ENCODE data around the gene OR2T8. TPM values are rescaled to one million over a fixed set of nuclear protein-coding genes. Genes with fewer than 3 reads are reported as not detected.
A peak's percentile ranks its signal among the peaks of the same experiment; 100 is the strongest.
"Not testable (repeated sequence)": the region's sequence is repeated elsewhere in the genome, so short reads cannot be mapped to it uniquely, and the experiment has no call there.

Gene OR2T8
- total RNA-seq, 1 experiment from 2014 or later, result not detected

DNA sequence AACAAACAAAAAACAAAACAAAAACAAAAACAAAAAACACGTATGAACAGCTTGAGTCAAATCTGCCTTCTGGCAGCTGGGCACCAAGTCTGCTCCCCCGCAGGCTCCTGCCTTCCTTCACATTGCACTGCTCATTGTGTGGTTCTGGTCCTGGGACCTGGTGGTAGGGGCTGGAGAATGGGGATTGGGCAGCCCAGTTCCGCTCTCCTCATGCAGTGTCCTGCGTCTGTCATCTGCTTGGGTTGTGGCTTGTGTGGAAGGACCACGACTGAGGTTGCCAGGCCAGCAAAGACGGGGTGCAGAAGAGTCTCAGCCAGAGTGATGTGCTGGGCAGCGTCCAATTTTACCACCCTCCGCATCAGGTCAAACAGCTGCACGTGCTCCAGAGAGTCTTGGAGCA lies 15.7 kb downstream of the OR2T8 start:
- CTCF ChIA-PET, result no interaction called here
- Histone ChIP-seq H3K9me3 (ENCODE audit: insufficient read depth, low read depth) (no peaks in the 10 kb centered on the region), H3K4me1 (replicated peaks; ENCODE audit: insufficient read depth) (no peaks in the 10 kb centered on the region), H4K20me1 (ENCODE audit: insufficient read depth) (no peaks in the 10 kb centered on the region), H3K27ac (no peak overlapping the region), H3K4me2 (no peak overlapping the region), H3K79me2 (ENCODE audit: low read depth) (no peaks in the 10 kb centered on the region), H3K27me3 (ENCODE audit: insufficient read depth, low read depth) (no peaks in the 10 kb centered on the region), H3K36me3 (ENCODE audit: low read depth) (no peaks in the 10 kb centered on the region), H3K4me3 (no peak overlapping the region), H3K9me2 (ENCODE audit: insufficient read depth) (no peaks in the 10 kb centered on the region), H2AFZ (no peak overlapping the region), H3F3A (ENCODE audit: insufficient read depth, low read depth) (no peaks in the 10 kb centered on the region)
- BruUV-seq (replicated peaks), result no TSS peak
- DNase-seq, result no peak
- TF ChIP-seq, protein P1, sequence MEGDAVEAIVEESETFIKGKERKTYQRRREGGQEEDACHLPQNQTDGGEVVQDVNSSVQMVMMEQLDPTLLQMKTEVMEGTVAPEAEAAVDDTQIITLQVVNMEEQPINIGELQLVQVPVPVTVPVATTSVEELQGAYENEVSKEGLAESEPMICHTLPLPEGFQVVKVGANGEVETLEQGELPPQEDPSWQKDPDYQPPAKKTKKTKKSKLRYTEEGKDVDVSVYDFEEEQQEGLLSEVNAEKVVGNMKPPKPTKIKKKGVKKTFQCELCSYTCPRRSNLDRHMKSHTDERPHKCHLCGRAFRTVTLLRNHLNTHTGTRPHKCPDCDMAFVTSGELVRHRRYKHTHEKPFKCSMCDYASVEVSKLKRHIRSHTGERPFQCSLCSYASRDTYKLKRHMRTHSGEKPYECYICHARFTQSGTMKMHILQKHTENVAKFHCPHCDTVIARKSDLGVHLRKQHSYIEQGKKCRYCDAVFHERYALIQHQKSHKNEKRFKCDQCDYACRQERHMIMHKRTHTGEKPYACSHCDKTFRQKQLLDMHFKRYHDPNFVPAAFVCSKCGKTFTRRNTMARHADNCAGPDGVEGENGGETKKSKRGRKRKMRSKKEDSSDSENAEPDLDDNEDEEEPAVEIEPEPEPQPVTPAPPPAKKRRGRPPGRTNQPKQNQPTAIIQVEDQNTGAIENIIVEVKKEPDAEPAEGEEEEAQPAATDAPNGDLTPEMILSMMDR (conservative IDR thresholded peaks at IDR 0.05), result no peak
- no peak for TF ChIP-seq EZH2 (IDR thresholded peaks at IDR 0.05; ENCODE audit: low read depth)
- intact Hi-C loops (cut with micrococcal nuclease; ENCODE audit: unreplicated experiment), result no loop called here
- POLR2A ChIA-PET (ENCODE audit: unreplicated experiment), result no interaction called here

- no peak overlapping the region for H3K27ac ChIP-seq
- no peaks in the 10 kb centered on the region for H3F3A ChIP-seq (ENCODE audit: insufficient read depth, low read depth)
- H3K79me2 ChIP-seq (ENCODE audit: low read depth), result no peaks in the 10 kb centered on the region
- CTCF ChIA-PET, result no interaction called here
- H3K36me3 ChIP-seq (ENCODE audit: low read depth), result no peaks in the 10 kb centered on the region
- no peak overlapping the region for H2AFZ ChIP-seq
- DNase-seq, result no peak
- H3K4me3 ChIP-seq, result no peak overlapping the region
- no peaks in the 10 kb centered on the region for H3K27me3 ChIP-seq (ENCODE audit: insufficient read depth, low read depth)
- TF ChIP-seq, protein P1 (conservative IDR thresholded peaks at IDR 0.05), result no peak
- no TSS peak for BruUV-seq (replicated peaks)
- no peaks in the 10 kb centered on the region for H3K9me2 ChIP-seq (ENCODE audit: insufficient read depth)
- POLR2A ChIA-PET (ENCODE audit: unreplicated experiment), result no interaction called here
- H3K4me2 ChIP-seq, result no peak overlapping the region
- no peaks in the 10 kb centered on the region for H3K9me3 ChIP-seq (ENCODE audit: insufficient read depth, low read depth)
- H3K4me1 ChIP-seq (replicated peaks; ENCODE audit: insufficient read depth), result no peaks in the 10 kb centered on the region
- intact Hi-C loops (cut with micrococcal nuclease; ENCODE audit: unreplicated experiment), result no loop called here
- H4K20me1 ChIP-seq (ENCODE audit: insufficient read depth), result no peaks in the 10 kb centered on the region
These were observed 16.4 kb downstream of the OR2T8 start for GRCh38 chr1:247936415-247936814.

- POLR2A ChIA-PET (ENCODE audit: unreplicated experiment); BruUV-seq (replicated peaks); H3K9me2 ChIP-seq (ENCODE audit: insufficient read depth); intact Hi-C loops (cut with micrococcal nuclease; ENCODE audit: unreplicated experiment); H4K20me1 ChIP-seq (ENCODE audit: insufficient read depth); H3K36me3 ChIP-seq (ENCODE audit: low read depth); H3K4me1 ChIP-seq (replicated peaks; ENCODE audit: insufficient read depth); H3K27ac ChIP-seq; H3F3A ChIP-seq (ENCODE audit: insufficient read depth, low read depth); H2AFZ ChIP-seq; H3K9me3 ChIP-seq (ENCODE audit: insufficient read depth, low read depth); H3K4me2 ChIP-seq; CTCF ChIA-PET; H3K4me3 ChIP-seq; H3K27me3 ChIP-seq (ENCODE audit: insufficient read depth, low read depth); H3K79me2 ChIP-seq (ENCODE audit: low read depth): not testable (repeated sequence)
- peak in 1 of 2 experiments; percentile 9 for DNase-seq
- TF ChIP-seq, protein P1 (conservative IDR thresholded peaks at IDR 0.05), result peak; percentile 47
These were observed 17.1 kb downstream of the OR2T8 start for GRCh38 chr1:247936965-247937734.
